Peyer's patch (tissue), 4 donors: Measurements from ENCODE around the gene APOA4.

Source experiments
- POLR2A ChIP-seq, 2 donors: fragments of 450-650 bp; IDR thresholded peaks; one replicate each; pipeline ENCODE4 v1.5.1; 2017; ENCODE audit warnings: antibody characterized with exemption in 2 of 2, mild to moderate bottlenecking in 2 of 2, moderate library complexity in 2 of 2
- TF ChIP-seq, protein P1 (sequence below), 6 experiments: fragments of 450-650 bp in 4 of 6; fragments of 200-600 bp in 2 of 6; sonication (generic) in 1 of 6; IDR thresholded peaks; one replicate each; pipeline ENCODE4 v1.5.1; 2017 to 2019; ENCODE audit warnings: antibody characterized with exemption in 6 of 6, mild to moderate bottlenecking in 3 of 6, moderate library complexity in 1 of 6

DNA sequence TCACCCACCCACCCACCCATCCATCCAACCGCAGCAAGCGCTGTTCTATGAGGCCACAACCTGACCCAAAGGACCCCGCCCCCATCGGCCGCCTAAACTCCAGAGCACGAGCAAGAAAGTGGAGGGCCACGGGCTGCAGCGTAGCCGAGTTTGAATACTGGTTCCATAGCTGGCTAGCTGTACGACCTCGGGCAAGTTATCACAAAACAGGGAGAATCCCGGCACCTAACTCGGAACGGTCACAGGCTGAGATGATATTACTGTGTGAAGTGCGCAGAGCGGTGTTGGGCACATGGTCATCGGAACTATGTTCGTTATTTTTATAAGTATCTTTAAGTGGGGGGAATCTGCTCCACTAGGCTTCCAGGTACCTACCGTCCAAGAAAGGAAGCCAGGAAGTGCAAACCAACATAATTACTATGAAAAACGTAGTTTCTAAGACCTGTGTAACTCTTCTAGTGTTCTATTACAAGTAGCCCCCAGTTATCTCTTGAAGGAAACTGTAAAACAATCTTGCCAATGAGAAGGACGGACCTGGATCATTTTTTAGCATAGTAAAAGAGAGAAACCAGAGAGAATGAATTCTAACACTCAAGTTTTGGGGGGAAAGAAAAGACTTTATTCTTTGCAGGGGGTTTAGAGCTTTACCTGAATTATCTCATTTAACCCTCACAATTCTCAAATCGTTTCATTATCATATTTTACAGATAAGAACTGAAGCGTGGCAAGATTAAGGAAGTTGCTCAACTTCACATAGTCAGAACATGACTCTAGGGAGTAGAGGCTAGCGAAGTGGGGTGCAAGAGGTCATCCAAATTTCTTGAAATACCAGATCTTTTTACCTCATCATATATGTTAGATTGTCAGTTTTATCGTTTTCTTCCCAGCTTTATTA is 49.7 kb downstream of the APOA4 start:
- TF ChIP-seq, protein P1, sequence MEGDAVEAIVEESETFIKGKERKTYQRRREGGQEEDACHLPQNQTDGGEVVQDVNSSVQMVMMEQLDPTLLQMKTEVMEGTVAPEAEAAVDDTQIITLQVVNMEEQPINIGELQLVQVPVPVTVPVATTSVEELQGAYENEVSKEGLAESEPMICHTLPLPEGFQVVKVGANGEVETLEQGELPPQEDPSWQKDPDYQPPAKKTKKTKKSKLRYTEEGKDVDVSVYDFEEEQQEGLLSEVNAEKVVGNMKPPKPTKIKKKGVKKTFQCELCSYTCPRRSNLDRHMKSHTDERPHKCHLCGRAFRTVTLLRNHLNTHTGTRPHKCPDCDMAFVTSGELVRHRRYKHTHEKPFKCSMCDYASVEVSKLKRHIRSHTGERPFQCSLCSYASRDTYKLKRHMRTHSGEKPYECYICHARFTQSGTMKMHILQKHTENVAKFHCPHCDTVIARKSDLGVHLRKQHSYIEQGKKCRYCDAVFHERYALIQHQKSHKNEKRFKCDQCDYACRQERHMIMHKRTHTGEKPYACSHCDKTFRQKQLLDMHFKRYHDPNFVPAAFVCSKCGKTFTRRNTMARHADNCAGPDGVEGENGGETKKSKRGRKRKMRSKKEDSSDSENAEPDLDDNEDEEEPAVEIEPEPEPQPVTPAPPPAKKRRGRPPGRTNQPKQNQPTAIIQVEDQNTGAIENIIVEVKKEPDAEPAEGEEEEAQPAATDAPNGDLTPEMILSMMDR (IDR thresholded peaks at IDR 0.05): no peak
- no peak for TF ChIP-seq POLR2A (IDR thresholded peaks at IDR 0.05)
